Measurements from ENCODE around the gene C1orf174. TPM values are rescaled to one million over a fixed set of nuclear protein-coding genes. Genes with fewer than 3 reads are reported as not detected.

The C1orf174 gene
- total RNA-seq, 1 experiment from 2014 or later = 70.9 TPM

DNA sequence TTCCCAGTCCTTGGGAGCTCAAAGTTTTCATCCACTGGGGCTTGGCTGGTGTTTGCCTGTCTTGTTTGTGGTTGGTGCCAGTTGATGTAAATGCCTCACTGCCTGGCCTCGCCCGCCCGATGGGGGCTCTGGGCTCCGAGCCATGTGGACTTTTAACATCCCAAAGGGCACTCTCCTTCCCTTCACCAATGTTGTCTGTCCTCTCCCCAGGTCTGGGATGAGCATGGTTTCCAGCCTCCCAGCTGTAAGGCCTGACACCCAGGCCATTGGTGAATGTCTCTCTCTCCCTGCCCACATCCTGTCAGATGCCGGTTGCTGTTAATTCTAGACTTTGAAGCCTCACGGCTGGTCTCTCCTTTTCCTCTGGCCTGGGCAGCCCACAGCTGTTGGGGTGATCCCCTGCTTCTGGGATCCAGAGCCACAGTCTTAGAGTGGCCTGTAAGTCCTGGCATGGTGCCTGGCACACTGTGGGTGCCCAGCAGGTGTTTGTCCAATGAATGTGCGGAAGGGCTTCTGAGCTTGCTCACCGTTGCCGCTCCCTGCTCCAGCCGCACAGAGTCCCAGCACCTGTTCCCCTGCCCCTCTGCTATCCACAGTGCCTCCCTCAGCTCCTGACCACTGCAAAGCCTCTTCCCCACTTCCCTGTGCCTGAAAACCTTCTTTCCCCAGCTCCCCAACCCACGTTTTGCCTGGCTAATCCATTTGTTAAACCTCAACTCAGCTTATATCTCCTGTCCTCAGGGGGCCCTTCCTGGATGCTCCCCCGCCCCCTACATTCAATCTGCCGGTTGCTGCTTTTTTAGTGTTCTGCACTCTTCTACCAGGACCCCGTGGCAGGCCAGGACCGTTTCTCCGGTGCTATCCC is 3.3 kb upstream of the C1orf174 start:
- no peak for ATAC-seq
- Histone ChIP-seq H2AFZ (ENCODE audit: low read length) (no peak overlapping the region), H3F3A (ENCODE audit: low read length, unreplicated experiment) (no peaks in the 10 kb centered on the region), H3K27ac (ENCODE audit: low read length) (no peak overlapping the region), H3K9me2 (replicated peaks; ENCODE audit: low read length) (no peaks in the 10 kb centered on the region), H3K9me3 (ENCODE audit: low read length) (no peaks in the 10 kb centered on the region), H3K9ac (ENCODE audit: low read length) (no peak overlapping the region), H3K79me2 (ENCODE audit: low read length) (peaks cover 17% of the 10 kb centered on the region), H3K27me3 (ENCODE audit: low read length) (no peaks in the 10 kb centered on the region), H3K4me2 (ENCODE audit: low read length) (no peak overlapping the region), H3K4me1 (ENCODE audit: insufficient read depth, low read length) (peaks cover 10% of the 10 kb centered on the region), H4K20me1 (ENCODE audit: low read length) (peaks cover 4% of the 10 kb centered on the region), H3K4me3 (ENCODE audit: low read length) (no peak overlapping the region), H3K36me3 (ENCODE audit: low read depth, low read length) (no peaks in the 10 kb centered on the region)
- ChIA-PET CTCF (interaction anchor here (0.6 kb wide), 1 partner anchor 38 kb away, joined by 10 read pairs; no protein-coding TSS in a partner anchor), POLR2A (ENCODE audit: unreplicated experiment) (no interaction called here)
- no peak for DNase-seq
- TF ChIP-seq, protein P1, sequence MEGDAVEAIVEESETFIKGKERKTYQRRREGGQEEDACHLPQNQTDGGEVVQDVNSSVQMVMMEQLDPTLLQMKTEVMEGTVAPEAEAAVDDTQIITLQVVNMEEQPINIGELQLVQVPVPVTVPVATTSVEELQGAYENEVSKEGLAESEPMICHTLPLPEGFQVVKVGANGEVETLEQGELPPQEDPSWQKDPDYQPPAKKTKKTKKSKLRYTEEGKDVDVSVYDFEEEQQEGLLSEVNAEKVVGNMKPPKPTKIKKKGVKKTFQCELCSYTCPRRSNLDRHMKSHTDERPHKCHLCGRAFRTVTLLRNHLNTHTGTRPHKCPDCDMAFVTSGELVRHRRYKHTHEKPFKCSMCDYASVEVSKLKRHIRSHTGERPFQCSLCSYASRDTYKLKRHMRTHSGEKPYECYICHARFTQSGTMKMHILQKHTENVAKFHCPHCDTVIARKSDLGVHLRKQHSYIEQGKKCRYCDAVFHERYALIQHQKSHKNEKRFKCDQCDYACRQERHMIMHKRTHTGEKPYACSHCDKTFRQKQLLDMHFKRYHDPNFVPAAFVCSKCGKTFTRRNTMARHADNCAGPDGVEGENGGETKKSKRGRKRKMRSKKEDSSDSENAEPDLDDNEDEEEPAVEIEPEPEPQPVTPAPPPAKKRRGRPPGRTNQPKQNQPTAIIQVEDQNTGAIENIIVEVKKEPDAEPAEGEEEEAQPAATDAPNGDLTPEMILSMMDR (conservative IDR thresholded peaks at IDR 0.05; ENCODE audit: low read depth, low read length) = no peak
- TF ChIP-seq EZH2phosphoT487 (IDR thresholded peaks at IDR 0.05; ENCODE audit: borderline replicate concordance, low read length) = no peak
- no peak for TF ChIP-seq EZH2 (IDR thresholded peaks at IDR 0.05; ENCODE audit: low read length, unreplicated experiment)
- intact Hi-C loops (cut with micrococcal nuclease) = loop anchor here (10.0 kb wide), 1 partner anchor 751 kb away; the partner anchor contains the start of gene AJAP1
- no TSS peak for BruUV-seq (replicated peaks)

DNA sequence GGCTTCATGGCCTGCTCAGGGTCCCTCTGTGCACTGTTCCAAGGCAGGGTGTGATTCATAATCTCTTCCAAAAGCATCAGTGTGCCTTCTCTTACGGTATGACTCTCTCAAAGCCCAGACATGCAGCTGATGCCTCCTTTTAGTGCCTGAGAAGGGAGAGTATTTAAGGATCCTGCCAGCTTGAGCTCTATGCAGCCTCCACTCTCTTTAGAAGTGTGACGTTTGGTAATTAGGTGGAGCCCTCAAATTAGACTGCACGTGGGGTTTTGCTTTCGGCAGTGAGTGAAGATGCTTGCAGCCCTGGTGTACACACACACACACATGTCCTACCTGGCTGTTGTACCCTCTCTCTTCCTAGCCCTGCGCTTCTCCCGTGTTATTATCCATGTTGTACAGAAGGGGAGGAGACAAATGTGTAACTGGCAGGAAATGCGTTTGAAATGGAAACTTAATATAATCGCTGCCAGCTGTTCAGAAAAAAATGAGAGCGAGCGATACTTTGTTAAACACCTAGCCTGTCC is 2.6 kb upstream of the C1orf174 start:
- Histone ChIP-seq H3K27me3 (ENCODE audit: low read length) (no peaks in the 10 kb centered on the region), H3K9ac (ENCODE audit: low read length) (no peak overlapping the region), H3K27ac (ENCODE audit: low read length) (no peak overlapping the region), H2AFZ (ENCODE audit: low read length) (no peak overlapping the region), H3K9me3 (ENCODE audit: low read length) (no peaks in the 10 kb centered on the region), H3K4me3 (ENCODE audit: low read length) (no peak overlapping the region), H3K9me2 (replicated peaks; ENCODE audit: low read length) (no peaks in the 10 kb centered on the region), H3F3A (ENCODE audit: low read length, unreplicated experiment) (no peaks in the 10 kb centered on the region), H4K20me1 (ENCODE audit: low read length) (peaks cover 9% of the 10 kb centered on the region), H3K79me2 (ENCODE audit: low read length) (peaks cover 24% of the 10 kb centered on the region), H3K4me1 (ENCODE audit: insufficient read depth, low read length) (peaks cover 10% of the 10 kb centered on the region), H3K36me3 (ENCODE audit: low read depth, low read length) (peaks cover 6% of the 10 kb centered on the region; the same call in 1 of the 2 replicates), H3K4me2 (ENCODE audit: low read length) (no peak overlapping the region)
- TF ChIP-seq, protein P1 (conservative IDR thresholded peaks at IDR 0.05; ENCODE audit: low read depth, low read length) = no peak
- TF ChIP-seq EZH2 (IDR thresholded peaks at IDR 0.05; ENCODE audit: low read length, unreplicated experiment) (no peak), EZH2phosphoT487 (IDR thresholded peaks at IDR 0.05; ENCODE audit: borderline replicate concordance, low read length) (no peak)
- CTCF ChIA-PET = no interaction called here
- DNase-seq (no peak), ATAC-seq (no peak)
- BruUV-seq (replicated peaks) = no TSS peak
- POLR2A ChIA-PET (ENCODE audit: unreplicated experiment) = no interaction called here
- intact Hi-C loops (cut with micrococcal nuclease) = loop anchor here (10.0 kb wide), 1 partner anchor 752 kb away; the partner anchor contains the start of gene AJAP1
